ENCODE data around the gene PXDN.
"Not testable (repeated sequence)": the region's sequence is repeated elsewhere in the genome, so short reads cannot be mapped to it uniquely, and the experiment has no call there.

PXDN gene

DNA sequence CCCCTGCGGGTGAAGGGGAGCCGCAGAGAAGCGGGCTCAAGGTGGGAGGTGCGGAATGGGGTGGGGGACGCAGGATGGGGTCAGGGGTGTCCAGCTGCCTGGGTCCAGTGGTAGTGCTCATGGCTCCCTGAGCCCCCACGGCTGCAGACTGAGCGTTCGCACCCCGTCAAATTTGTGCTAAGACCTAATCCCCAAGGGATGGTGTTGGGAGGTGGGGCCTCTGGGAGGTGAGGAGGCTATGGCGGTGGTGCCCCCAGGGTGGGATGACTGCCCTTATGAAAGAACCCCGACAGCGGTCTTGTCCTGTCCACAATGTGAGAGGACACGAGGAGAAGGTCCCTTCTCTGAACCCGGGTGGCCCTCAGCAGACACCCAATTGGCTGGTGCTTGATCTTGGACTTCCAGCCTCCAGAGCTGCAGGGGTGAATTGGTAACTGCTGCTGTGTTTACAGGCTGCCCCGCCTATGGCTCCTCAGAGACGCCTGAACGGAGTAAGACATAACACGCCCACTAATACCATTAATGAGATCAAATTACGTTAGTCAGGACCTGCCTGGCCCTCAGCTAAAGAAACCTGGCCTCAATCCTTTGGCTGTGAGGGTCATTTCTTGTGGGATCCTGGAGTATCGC, 42.6 kb downstream of the PXDN start:
- DNase-seq = no peak

- DNase-seq = no peak
Observed at GRCh38 chr2:1701020-1701419, 43.3 kb downstream of the PXDN start.

GRCh38 chr2:1700427-1700826, 43.9 kb downstream of the PXDN start:
- DNase-seq = not testable (repeated sequence)

DNA sequence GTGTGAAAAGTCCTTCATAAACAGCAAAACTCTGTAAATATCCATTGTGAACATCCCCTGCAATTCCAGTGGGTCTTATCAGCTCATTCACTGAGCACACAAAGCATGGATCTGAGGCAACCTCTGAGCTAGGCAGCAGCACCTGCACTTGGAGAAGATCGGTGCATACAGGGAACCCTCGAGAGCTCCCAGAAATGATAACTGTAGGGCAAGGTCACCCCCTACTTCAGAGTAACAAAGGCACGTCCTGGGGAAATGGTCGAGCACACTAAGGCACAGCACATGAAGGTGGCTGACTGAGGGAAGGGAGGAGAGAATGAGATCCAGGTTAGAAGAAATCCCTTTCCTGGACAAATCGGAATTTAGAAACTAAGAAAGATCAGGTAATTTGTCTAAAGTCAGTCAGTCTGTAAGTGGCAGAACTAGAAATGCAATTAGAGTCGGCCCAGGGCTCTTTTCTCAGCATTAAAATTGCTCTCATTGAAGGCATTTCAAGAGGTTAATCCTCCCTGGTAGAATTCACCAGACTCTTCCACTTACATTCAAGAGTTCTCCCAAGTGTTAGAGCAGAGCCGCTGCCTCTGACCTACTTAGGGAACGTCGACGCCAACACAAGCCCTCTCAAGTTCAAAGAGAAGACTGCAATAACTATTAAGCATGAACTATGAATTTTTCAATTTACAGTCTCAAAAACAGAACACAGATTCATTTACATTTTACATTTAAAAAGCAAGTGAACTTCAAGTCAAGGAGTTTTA, 45.9 kb downstream of the PXDN start:
- no peak for DNase-seq

DNA sequence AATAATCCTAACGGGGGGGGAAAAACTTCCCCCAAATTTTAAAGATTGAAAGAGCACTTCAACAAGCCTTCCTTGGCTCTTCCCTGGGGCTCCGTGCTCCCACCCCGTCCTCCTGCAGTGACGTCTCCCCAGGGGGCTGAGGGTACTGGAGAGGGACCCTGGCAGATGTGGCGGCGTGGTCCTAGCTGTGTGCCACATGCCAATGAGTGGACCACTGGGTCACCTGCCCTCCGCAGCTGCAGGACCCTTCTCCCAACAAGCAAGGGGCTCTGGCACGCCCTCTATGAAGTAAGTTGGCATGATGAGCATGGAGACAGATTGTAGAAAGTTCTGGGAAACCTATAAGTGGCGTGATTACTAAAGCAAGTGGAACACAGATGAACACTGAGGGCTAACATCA, 46.7 kb downstream of the PXDN start:
- no peak for DNase-seq

- no peak for DNase-seq
Observed at GRCh38 chr2:1696472-1696871, 47.8 kb downstream of the PXDN start.

DNA sequence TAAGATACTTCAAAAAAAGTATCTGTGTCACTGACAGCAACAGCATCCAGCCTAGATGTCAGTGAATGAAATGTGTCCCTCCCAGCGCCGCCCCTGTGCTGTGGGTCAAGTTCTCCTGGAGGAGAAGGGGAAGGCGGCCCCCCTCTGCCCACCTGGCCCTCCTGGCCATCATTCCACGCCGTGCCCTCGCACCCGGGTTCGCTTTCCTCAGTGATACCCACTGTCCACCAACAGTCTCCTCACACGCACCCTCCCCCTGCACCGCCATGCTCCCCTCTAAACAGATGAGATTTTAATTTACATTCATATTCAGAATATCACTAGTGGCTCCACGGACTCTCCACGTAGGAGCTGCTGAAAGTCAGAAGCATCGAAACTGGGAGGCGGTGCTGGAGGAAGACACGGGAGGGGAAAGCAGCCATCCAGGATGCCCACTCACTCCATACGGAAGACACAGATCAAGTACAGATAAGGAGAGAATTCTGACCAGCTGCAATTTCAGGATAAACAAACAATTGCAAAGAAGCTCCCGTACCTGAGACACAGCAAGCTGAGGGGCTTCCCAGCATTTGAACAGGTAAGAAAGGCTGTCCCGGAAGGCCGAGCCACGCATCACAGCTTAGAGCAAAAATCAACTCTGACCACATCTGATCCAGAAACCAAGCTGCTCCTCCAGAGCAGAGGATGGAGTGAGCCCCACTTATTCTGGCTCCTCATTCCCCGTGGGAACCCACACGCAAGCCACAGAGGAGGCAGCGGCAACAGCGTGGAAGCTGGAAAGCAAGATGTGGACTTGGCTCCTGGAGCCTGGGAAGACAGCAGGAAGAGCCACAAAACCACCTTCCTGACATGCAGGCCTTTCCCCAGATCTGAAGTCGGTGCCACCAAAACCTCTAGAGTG, 49.7 kb downstream of the PXDN start:
- DNase-seq = no peak

- DNase-seq = no peak
Observed at GRCh38 chr2:1693723-1694122, 50.6 kb downstream of the PXDN start.

DNA sequence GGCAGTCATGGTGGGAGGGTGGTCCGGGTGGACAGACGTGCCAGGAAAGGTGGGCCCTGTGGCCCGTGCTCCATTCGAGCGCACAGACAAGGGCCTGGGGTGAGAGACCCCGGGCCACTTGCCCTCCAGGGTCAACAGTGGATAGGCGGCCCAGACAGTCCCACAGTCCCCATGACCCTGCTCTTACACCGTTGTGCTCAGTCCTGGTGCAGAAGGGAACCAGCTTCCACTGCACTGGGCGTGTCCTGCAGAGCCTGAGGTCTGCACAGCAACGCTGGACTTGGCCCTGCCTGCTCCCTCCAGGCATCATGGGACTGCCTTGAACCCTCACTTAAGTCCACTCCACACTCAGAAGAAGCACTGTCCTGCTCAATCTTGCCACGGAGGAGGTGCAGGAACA, 52.0 kb downstream of the PXDN start:
- no peak for DNase-seq

- DNase-seq = no peak
Observed at GRCh38 chr2:1691366-1691765, 52.9 kb downstream of the PXDN start.

DNA sequence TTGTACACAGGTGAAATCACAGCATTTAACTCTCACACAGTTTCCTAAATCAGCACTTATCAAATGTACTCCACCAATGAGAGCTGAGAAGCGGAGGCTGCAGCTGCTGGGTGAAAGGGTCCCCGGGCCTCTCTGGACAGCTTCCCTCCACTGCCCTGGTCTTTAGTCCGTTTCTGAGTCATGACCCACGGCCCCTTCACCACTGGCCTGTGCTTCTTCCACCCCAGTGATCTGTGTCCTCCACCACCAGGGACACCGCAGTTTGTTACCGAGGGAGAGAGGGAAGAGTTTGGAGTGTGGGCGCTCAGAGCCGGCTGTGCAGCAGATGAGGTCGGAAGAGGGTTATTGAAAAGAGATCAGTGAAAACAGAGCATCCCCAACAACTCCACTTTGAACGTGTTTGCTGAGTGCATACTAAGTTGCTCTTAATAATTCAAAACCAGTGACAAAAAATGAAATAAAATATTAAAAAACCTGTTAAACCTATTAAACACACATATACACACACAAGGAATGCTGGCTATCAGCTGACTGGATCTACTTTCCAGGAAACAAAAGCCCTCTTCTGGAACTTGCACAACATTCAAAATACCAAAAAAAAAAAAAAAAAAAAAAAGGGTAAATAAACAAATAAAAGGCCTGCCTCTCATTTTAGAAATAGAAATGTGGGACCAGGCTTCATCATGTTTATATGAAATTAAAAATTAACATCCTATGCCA, 54.1 kb downstream of the PXDN start:
- no peak for DNase-seq

- DNase-seq = no peak
Observed at GRCh38 chr2:1688859-1689258, 55.5 kb downstream of the PXDN start.

GRCh38 chr2:1688161-1688560, 56.2 kb downstream of the PXDN start:
- DNase-seq = no peak

DNA sequence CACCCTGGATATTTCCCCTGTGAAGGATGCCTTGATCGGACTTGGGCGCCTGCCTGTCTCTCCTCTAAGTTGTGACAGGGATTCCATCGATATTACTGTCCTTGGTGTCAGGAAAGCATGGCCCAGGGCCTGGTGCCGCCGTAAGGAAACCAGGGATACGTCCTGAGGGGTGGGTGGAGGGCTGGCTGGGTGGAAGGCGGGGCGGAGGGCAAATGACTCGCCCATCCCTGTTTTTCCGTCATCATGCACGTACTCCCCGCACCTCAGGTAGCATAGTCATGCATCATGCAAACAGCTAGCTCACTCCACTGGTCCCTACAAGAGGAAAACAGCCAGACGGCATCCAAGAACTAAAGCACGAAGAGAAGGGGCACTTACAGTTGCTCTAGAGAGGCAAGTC, 57.1 kb downstream of the PXDN start:
- DNase-seq = no peak

DNA sequence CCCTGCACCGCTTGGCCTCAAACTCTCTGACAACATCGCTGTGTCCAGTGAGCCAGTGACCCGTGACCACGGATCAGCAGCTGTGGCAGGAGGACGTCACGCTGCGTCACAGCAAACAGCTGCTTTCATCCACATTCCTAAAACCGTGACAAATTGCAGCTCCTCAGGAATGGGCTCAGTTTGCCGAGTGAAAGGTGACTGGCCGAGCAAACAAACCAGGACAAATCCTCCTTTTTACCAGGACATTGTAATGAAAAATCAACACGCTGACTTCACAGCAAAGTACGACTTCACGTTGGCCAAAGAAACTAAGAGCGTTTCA, 57.6 kb downstream of the PXDN start:
- no peak for DNase-seq

DNA sequence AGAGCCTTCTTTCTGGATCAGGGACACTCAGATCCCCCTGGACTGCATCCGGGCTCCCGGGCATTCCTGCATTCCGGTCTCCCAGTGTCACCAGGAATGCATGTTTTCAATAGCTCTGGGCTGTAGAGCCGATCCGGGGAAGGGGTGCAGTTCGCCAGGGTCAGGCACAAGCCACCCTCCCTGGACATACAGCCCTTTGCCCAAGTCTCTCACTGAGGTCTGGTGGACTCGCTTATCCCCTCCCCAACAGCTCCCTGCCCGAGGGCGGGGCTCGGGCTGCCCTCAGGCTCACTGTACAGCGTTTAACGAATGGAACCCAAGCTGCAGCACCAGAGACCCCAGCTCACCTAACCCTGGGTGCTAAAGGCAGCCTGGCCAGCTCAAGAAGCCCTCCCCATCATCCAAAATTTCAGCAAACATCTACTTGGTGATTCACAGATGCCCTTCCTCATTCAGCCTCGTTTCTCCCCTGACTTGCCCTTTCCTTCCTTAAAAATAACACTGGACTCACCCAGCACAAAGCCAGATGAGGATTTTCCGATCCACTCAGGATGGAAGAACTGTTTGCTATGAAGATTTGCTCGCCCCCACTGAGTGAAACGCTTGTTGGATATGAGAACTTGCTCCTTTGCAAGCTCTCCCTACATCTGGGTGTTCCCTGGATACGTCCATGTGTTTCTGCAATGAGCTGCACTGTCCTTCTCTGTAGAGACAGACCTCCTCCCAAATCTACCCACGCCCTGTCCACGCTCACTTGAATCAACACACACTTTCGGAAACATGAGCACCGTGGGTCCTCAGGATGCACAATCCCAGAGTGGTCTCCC, 58.1 kb downstream of the PXDN start:
- no peak for DNase-seq

GRCh38 chr2:1685078-1685956, 59.0 kb downstream of the PXDN start:
- no peak for DNase-seq

- DNase-seq = no peak
Observed at GRCh38 chr2:1683297-1683696, 61.0 kb downstream of the PXDN start.

DNA sequence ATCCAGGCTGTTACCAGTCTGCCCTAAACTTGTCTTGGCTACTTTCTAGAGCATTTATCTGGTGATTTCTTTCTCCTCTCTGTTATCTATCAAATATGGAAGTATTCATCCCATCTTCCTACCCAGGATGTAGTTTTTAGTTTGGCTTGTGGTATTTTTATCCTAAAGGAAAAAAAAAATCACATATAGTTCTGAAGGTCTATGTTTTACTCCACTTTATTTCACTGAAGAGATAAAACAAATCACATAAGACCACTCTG, 62.2 kb downstream of the PXDN start:
- DNase-seq = no peak

GRCh38 chr2:1681323-1682180, 62.8 kb downstream of the PXDN start:
- no peak for DNase-seq

- no peak for DNase-seq
Observed at GRCh38 chr2:1681017-1681318, 63.3 kb downstream of the PXDN start.
